H1 (cell line): ENCODE data around the gene PODN. TPM values are rescaled to one million over a fixed set of nuclear protein-coding genes. Genes with fewer than 3 reads are reported as not detected.

Source experiments
- CTCF ChIA-PET: fragments of 300-600 bp; sonication (Branson Sonifier 250); formaldehyde crosslinking; loops from one replicate; lab custom pipeline; 2021; ENCODE audit not compliant: partially characterized antibody; lab: Charles Lee
- POLR2A ChIA-PET: fragments of 300-600 bp; sonication (Branson Sonifier 250); formaldehyde crosslinking; loops from one replicate; lab custom pipeline; 2021; ENCODE audit warnings: inconsistent platforms; ENCODE audit not compliant: partially characterized antibody; lab: Charles Lee
- DNase-seq, 2 experiments: peaks; one replicate each; pipeline versions ENCODE4 v3.0.0 to v3.0.0-alpha.2; 2010 to 2022; ENCODE audit warnings: low spot score in 2 of 2, low read depth in 1 of 2, mixed read lengths in 1 of 2
- FAIRE-seq: peaks from 2 replicates; lab custom pipeline; 2011; peaks lifted over from hg19 to GRCh38; lab: Jason Lieb, UNC
- H2AFZ ChIP-seq: 2 replicates; pipeline ENCODE4 v1.8.1; 2012; ENCODE audit warnings: low read length, inconsistent platforms
- H2AK5ac ChIP-seq: 2 replicates; pipeline ENCODE4 v1.6.1; 2013; ENCODE audit warnings: low read depth, low read length
- H2BK120ac ChIP-seq: replicated peaks from 2 replicates; pipeline ENCODE3; 2013; ENCODE audit warnings: low read depth, low read length, inconsistent platforms
- H2BK12ac ChIP-seq: 2 replicates; pipeline ENCODE4 v1.6.1; 2013; ENCODE audit warnings: low read depth, low read length
- H2BK15ac ChIP-seq: 2 replicates; pipeline ENCODE4 v1.6.1; 2013; ENCODE audit warnings: low read length
- H2BK20ac ChIP-seq: 2 replicates; pipeline ENCODE4 v1.6.1; 2013; ENCODE audit warnings: low read length
- H2BK5ac ChIP-seq: 2 replicates; pipeline ENCODE4 v1.6.1; 2013; ENCODE audit warnings: low read depth, low read length
- H3K14ac ChIP-seq: 2 replicates; pipeline ENCODE4 v1.6.1; 2013; ENCODE audit warnings: inconsistent platforms; ENCODE audit not compliant: insufficient read length
- H3K18ac ChIP-seq: 2 replicates; pipeline ENCODE4 v1.6.1; 2013; ENCODE audit warnings: low read length; ENCODE audit errors: extremely low read depth
- H3K23ac ChIP-seq: 2 replicates; pipeline ENCODE4 v1.6.1; 2013; ENCODE audit warnings: inconsistent platforms; ENCODE audit not compliant: insufficient read length
- H3K23me2 ChIP-seq: 2 replicates; pipeline ENCODE4 v1.6.1; 2013; ENCODE audit warnings: low read depth, low read length
- H3K27ac ChIP-seq: 2 replicates; pipeline ENCODE4 v1.6.1; 2011; ENCODE audit warnings: low read depth, low read length, inconsistent platforms
- H3K27me3 ChIP-seq, 4 experiments: replicated peaks in 1 of 4; 1 replicate in 1 of 4; 2 replicates in 3 of 4; pipeline versions ENCODE4 v1.6.1 to v1.8.1; 2011 to 2013; ENCODE audit warnings: low read length in 3 of 4, mild to moderate bottlenecking in 3 of 4, inconsistent platforms in 2 of 4, mixed read lengths in 2 of 4, moderate library complexity in 1 of 4; ENCODE audit not compliant: control insufficient read depth in 3 of 4, insufficient read depth in 3 of 4; ENCODE audit errors: extremely low read depth in 1 of 4
- H3K36me3 ChIP-seq, 4 experiments: 2 replicates each; pipeline versions ENCODE4 v1.6.1 to v1.8.1; 2011 to 2013; ENCODE audit warnings: mild to moderate bottlenecking in 4 of 4, low read length in 3 of 4, moderate library complexity in 2 of 4, control low read depth in 1 of 4, inconsistent platforms in 1 of 4; ENCODE audit not compliant: insufficient read depth in 4 of 4, control insufficient read depth in 2 of 4
- H3K4ac ChIP-seq: replicated peaks from 2 replicates; pipeline ENCODE3; 2013; ENCODE audit warnings: low read length, low read depth, mixed read lengths, inconsistent platforms; ENCODE audit not compliant: insufficient read length
- H3K4me1 ChIP-seq, 4 experiments: replicated peaks in 1 of 4; 1 replicate in 1 of 4; 2 replicates in 3 of 4; pipeline versions ENCODE4 v1.6.1 to v1.8.1; 2011 to 2013; ENCODE audit warnings: low read length in 3 of 4, inconsistent platforms in 2 of 4, mixed read lengths in 1 of 4; ENCODE audit not compliant: insufficient read depth in 4 of 4, control insufficient read depth in 3 of 4
- H3K4me2 ChIP-seq, 2 experiments: 2 replicates each; pipeline versions ENCODE4 v1.6.1 to v1.8.1; 2011 to 2013; ENCODE audit warnings: low read depth in 2 of 2, low read length in 2 of 2, control low read depth in 1 of 2, inconsistent platforms in 1 of 2, mild to moderate bottlenecking in 1 of 2; ENCODE audit not compliant: insufficient read depth in 1 of 2
- H3K4me3 ChIP-seq, 4 experiments: fragments of 200-600, 300-600 bp in 1 of 4; sonication (generic), shearing (Covaris generic), sonication (Bioruptor Twin) in 1 of 4; 2 replicates each; pipeline versions ENCODE4 v1.5.1 to v1.8.1; 2011 to 2016; ENCODE audit warnings: low read length in 4 of 4, low read depth in 3 of 4, control low read depth in 2 of 4, inconsistent platforms in 2 of 4, mild to moderate bottlenecking in 2 of 4, mixed read lengths in 1 of 4, moderate library complexity in 1 of 4; ENCODE audit not compliant: insufficient read depth in 2 of 4; ENCODE audit errors: extremely low read depth in 1 of 4
- H3K56ac ChIP-seq: replicated peaks from 2 replicates; pipeline ENCODE3; 2013; ENCODE audit warnings: low read depth, mild to moderate bottlenecking, mixed read lengths, low read length, inconsistent platforms; ENCODE audit not compliant: insufficient read length
- H3K79me1 ChIP-seq: 2 replicates; pipeline ENCODE4 v1.6.1; 2013; ENCODE audit warnings: low read depth, low read length, control low read depth
- H3K79me2 ChIP-seq, 2 experiments: 2 replicates each; pipeline versions ENCODE4 v1.6.1 to v1.8.1; 2012 to 2013; ENCODE audit warnings: low read length in 2 of 2, mild to moderate bottlenecking in 2 of 2, inconsistent platforms in 1 of 2; ENCODE audit not compliant: insufficient read depth in 2 of 2, control insufficient read depth in 1 of 2
- H3K9ac ChIP-seq, 4 experiments: replicated peaks in 1 of 4; 1 replicate in 1 of 4; 2 replicates in 3 of 4; pipeline versions ENCODE4 v1.6.1 to v1.8.1; 2011 to 2013; ENCODE audit warnings: low read depth in 3 of 4, low read length in 3 of 4, control low read depth in 2 of 4, mild to moderate bottlenecking in 2 of 4, moderate library complexity in 2 of 4, inconsistent platforms in 1 of 4; ENCODE audit errors: extremely low read depth in 1 of 4
- H3K9me3 ChIP-seq, 2 experiments: 2 replicates each; pipeline versions ENCODE4 v1.6.1 to v1.8.1; 2012 to 2013; ENCODE audit warnings: mild to moderate bottlenecking in 2 of 2, moderate library complexity in 2 of 2, control low read depth in 1 of 2, inconsistent platforms in 1 of 2, low read depth in 1 of 2, low read length in 1 of 2, mixed read lengths in 1 of 2; ENCODE audit not compliant: insufficient read depth in 2 of 2
- H4K20me1 ChIP-seq, 2 experiments: replicated peaks in 1 of 2; 2 replicates each; pipeline versions ENCODE3 to v1.8.1; 2011 to 2013; ENCODE audit warnings: inconsistent platforms in 2 of 2, low read length in 2 of 2, mild to moderate bottlenecking in 1 of 2; ENCODE audit not compliant: insufficient read depth in 2 of 2, control insufficient read depth in 1 of 2
- H4K5ac ChIP-seq: 2 replicates; pipeline ENCODE4 v1.6.1; 2013; ENCODE audit warnings: low read length, low read depth, mixed read lengths, inconsistent platforms; ENCODE audit not compliant: insufficient read length
- H4K8ac ChIP-seq: 2 replicates; pipeline ENCODE4 v1.8.0; 2013; ENCODE audit warnings: mild to moderate bottlenecking, moderate library complexity, low read length, inconsistent platforms; ENCODE audit not compliant: insufficient read depth; ENCODE audit errors: extremely low read depth
- H4K91ac ChIP-seq: replicated peaks from 2 replicates; pipeline ENCODE3; 2013; ENCODE audit warnings: low read length, mixed read lengths, inconsistent platforms; ENCODE audit not compliant: insufficient read length
- CBX8 ChIP-seq: fragments of 300-800, 300-1000 bp; sonication (generic); IDR thresholded peaks from 2 replicates; pipeline ENCODE4 v1.7.1; 2016; ENCODE audit warnings: low read depth, low read length, borderline replicate concordance
- CHD1 ChIP-seq: IDR thresholded peaks from 2 replicates; pipeline ENCODE4 v1.6.1; 2012; ENCODE audit warnings: low read depth, low read length, improper control_type of control experiment
- EGR1 ChIP-seq: IDR thresholded peaks from 2 replicates; pipeline ENCODE4 v1.6.1; 2011; ENCODE audit warnings: low read depth, low read length, borderline replicate concordance
- FOSL1 ChIP-seq: IDR thresholded peaks from 2 replicates; pipeline ENCODE4 v1.6.1; 2011; ENCODE audit warnings: mild to moderate bottlenecking, low read depth, low read length, moderate library complexity; ENCODE audit not compliant: insufficient read depth
- GTF2F1 ChIP-seq: IDR thresholded peaks from 2 replicates; pipeline ENCODE4 v1.6.1; 2012; ENCODE audit warnings: low read depth, low read length, improper control_type of control experiment, borderline replicate concordance
- KDM5A ChIP-seq: fragments of 200-600 bp; IDR thresholded peaks from 2 replicates; pipeline ENCODE4 v1.7.1; 2012; ENCODE audit warnings: mild to moderate bottlenecking, low read length, inconsistent platforms, mixed read lengths
- MAX ChIP-seq: IDR thresholded peaks from 2 replicates; pipeline ENCODE4 v1.6.1; 2012; ENCODE audit warnings: inconsistent platforms
- NANOG ChIP-seq: IDR thresholded peaks from 2 replicates; pipeline ENCODE4 v1.6.1; 2011; ENCODE audit warnings: low read length, low read depth, mild to moderate bottlenecking, inconsistent platforms; ENCODE audit not compliant: insufficient read depth, poor library complexity, severe bottlenecking
- NRF1 ChIP-seq: IDR thresholded peaks from 2 replicates; pipeline ENCODE4 v1.6.1; 2011; ENCODE audit warnings: mild to moderate bottlenecking, low read depth, low read length, improper control_type of control experiment
- POU5F1 ChIP-seq: IDR thresholded peaks from 2 replicates; pipeline ENCODE4 v1.6.1; 2011; ENCODE audit warnings: low read depth, mild to moderate bottlenecking, low read length, moderate library complexity
- RFX5 ChIP-seq: IDR thresholded peaks from 2 replicates; pipeline ENCODE4 v1.6.1; 2011; ENCODE audit warnings: low read depth, low read length, improper control_type of control experiment, borderline replicate concordance
- RXRA ChIP-seq: IDR thresholded peaks from 2 replicates; pipeline ENCODE4 v1.6.1; 2011; ENCODE audit warnings: low read depth, mild to moderate bottlenecking, low read length, moderate library complexity; ENCODE audit not compliant: insufficient read depth
- SIX5 ChIP-seq: IDR thresholded peaks from 2 replicates; pipeline ENCODE4 v1.6.1; 2011; ENCODE audit warnings: mild to moderate bottlenecking, low read depth, low read length
- SP2 ChIP-seq: IDR thresholded peaks from 2 replicates; pipeline ENCODE4 v1.6.1; 2012; ENCODE audit warnings: mild to moderate bottlenecking, low read length, inconsistent platforms
- whole genome bisulfite sequencing, 2 experiments: shearing (Covaris generic) in 1 of 2; methylation state at CpG; one replicate each; pipeline versions ENCODE4 v1.1.6 to v1.1.7; 2013 to 2015; ENCODE audit warnings: low lambda C conversion rate in 2 of 2, mixed read lengths in 2 of 2, inconsistent platforms in 1 of 2, low coverage in 1 of 2, missing lambda C conversion rate in 1 of 2; ENCODE audit not compliant: insufficient replicate concordance in 2 of 2, insufficient coverage in 1 of 2, insufficient read length in 1 of 2; ENCODE audit errors: extremely low coverage in 1 of 2, missing lambda C conversion rate in 1 of 2; 5-methylcytosine and 5-hydroxymethylcytosine counted together
- polyA plus RNA-seq, 7 experiments: library from polyadenylated mRNA; depleted of rRNA in 3 of 7; stranded (reverse) in 5 of 7; unstranded in 2 of 7; fragments of >200 nt in 5 of 7; fragments of 200-250 nt in 2 of 7; gene quantifications; 1 replicate in 5 of 7; 2 replicates in 1 of 7; 4 replicates in 1 of 7; pipeline versions ENCODE4 v1.2.1 to v1.2.3, GENCODE V29; 2011 to 2013; ENCODE audit warnings: missing spikeins in 2 of 7, mixed read lengths in 2 of 7
- total RNA-seq: library from RNA; stranded (reverse); fragmentation: NEBNext Ultra II Directional; extraction: Animal tissue kit (Norgen Biotek cat#: 25700); gene quantifications from 2 replicates; pipeline ENCODE4 v1.2.1, GENCODE V29; 2021

Gene PODN
- total and polyA plus RNA-seq, 2 of the 8 experiments (the other 6 are each of a cell fraction or from before 2014, with no cell fraction given), result 0.11 to 0.17 TPM

DNA sequence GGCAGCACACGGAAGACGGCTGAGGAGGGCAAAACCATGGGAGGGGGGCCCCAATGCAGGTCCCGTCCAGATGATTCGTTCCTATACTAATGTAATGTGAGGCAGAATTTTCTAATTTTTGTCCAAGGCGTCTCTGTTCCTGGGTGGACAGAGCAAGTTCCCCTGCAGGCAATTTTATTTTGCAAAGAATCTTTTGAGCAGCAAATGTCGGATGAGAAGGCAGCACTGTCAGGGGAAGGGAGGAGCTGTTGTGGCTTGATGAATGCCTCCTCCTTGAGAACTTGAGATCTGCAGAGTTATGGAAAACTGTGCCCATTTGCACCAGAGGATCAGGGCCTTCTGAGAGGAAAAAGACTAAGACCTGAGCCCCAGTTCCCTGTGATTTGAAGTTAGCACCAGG is 63.1 kb downstream of the PODN start:
- CTCF ChIA-PET, result interaction anchor here (0.6 to 2.3 kb wide), 6 partner anchors 31 to 130 kb away, joined by 3 to 5 read pairs (median 3); no protein-coding TSS in a partner anchor
- H4K91ac ChIP-seq, result no peak overlapping the region
- POLR2A ChIA-PET, result no interaction called here
- TF ChIP-seq POU5F1 (no peak), MAX (no peak), NANOG (no peak), NRF1 (no peak), EGR1 (no peak), SIX5 (no peak), CBX8 (no peak), FOSL1 (no peak), SP2 (no peak), KDM5A (no peak), RXRA (no peak), GTF2F1 (no peak), RFX5 (no peak), CHD1 (no peak)

More for the DNA sequence above, 63.1 kb downstream of the PODN start:
- Histone ChIP-seq H3K4me1 (peaks cover 0 to 20% (median 4%) of the 10 kb centered on the region in 4 experiments; a peak in 5 of 7 replicates), H3K27me3 (no peaks in the 10 kb centered on the region; a peak in 2 of 7 replicates), H3K23ac (no peak overlapping the region), H3K4ac (no peak overlapping the region), H3K27ac (no peak overlapping the region), H3K4me3 (no peak overlapping the region), H2BK15ac (no peak overlapping the region), H3K14ac (no peak overlapping the region), H2AFZ (no peak overlapping the region), H3K36me3 (no peaks in the 10 kb centered on the region), H2AK5ac (no peak overlapping the region), H3K4me2 (no peak overlapping the region), H3K79me1 (no peaks in the 10 kb centered on the region), H3K18ac (no peak overlapping the region), H2BK5ac (no peak overlapping the region), H3K9me3 (no peaks in the 10 kb centered on the region; a peak in 1 of 4 replicates), H3K23me2 (0 out of 2 replicates have a peak, but pooled peaks cover 3% of the 10 kb centered on the region), H4K5ac (no peak overlapping the region), H3K79me2 (no peaks in the 10 kb centered on the region), H3K56ac (no peak overlapping the region), H2BK120ac (no peak overlapping the region), H4K8ac (no peak overlapping the region), H4K20me1 (no peaks in the 10 kb centered on the region), H2BK20ac (no peak overlapping the region), H3K9ac (no peak overlapping the region), H2BK12ac (no peak overlapping the region)
- FAIRE-seq (no peak), DNase-seq (no peak)
- 73% methylated on average over 6 of the region's 6 CpGs; no CpG with 5 or more reads in 1 of the 2 experiments for WGBS, 2 experiments
